Neuron (in vitro differentiated cells): Measurements from ENCODE around the gene REV1.

Experiments used
- H2AFZ ChIP-seq: one replicate; pipeline ENCODE4 v1.6.1; 2013; ENCODE audit warnings: low read depth, mild to moderate bottlenecking, inconsistent platforms, low read length, moderate library complexity
- H3K27me3 ChIP-seq: one replicate; pipeline ENCODE4 v1.6.1; 2013; ENCODE audit warnings: low read length; ENCODE audit not compliant: insufficient read depth
- H3K36me3 ChIP-seq: one replicate; pipeline ENCODE4 v1.6.1; 2013; ENCODE audit warnings: low read length; ENCODE audit not compliant: insufficient read depth
- H3K4me1 ChIP-seq: one replicate; pipeline ENCODE4 v1.6.1; 2013; ENCODE audit warnings: low read length; ENCODE audit not compliant: insufficient read depth
- H3K4me3 ChIP-seq: 2 replicates; pipeline ENCODE4 v1.5.1; 2013; ENCODE audit warnings: mild to moderate bottlenecking, low read length, moderate library complexity
- H3K9me3 ChIP-seq: one replicate; pipeline ENCODE4 v1.6.1; 2013; ENCODE audit warnings: low read length

Gene REV1

GRCh38 chr2:99425022-99425421 lies 64.8 kb downstream of the REV1 start:
- no peaks in the 10 kb centered on the region for H3K27me3 ChIP-seq
- no peaks in the 10 kb centered on the region for H3K4me1 ChIP-seq
- H2AFZ ChIP-seq, result no peak overlapping the region
- peaks cover 73% of the 10 kb centered on the region for H3K36me3 ChIP-seq
- no peak overlapping the region for H3K4me3 ChIP-seq
- H3K9me3 ChIP-seq, result no peaks in the 10 kb centered on the region

GRCh38 chr2:99424371-99424770 lies 65.4 kb downstream of the REV1 start:
- Histone ChIP-seq H3K4me3 (no peak overlapping the region), H3K27me3 (no peaks in the 10 kb centered on the region), H2AFZ (no peak overlapping the region), H3K36me3 (peaks cover 75% of the 10 kb centered on the region), H3K4me1 (no peaks in the 10 kb centered on the region), H3K9me3 (no peaks in the 10 kb centered on the region)

GRCh38 chr2:99422599-99422998 lies 67.2 kb downstream of the REV1 start:
- Histone ChIP-seq H3K4me3 (no peak overlapping the region), H3K4me1 (no peaks in the 10 kb centered on the region), H3K36me3 (peaks cover 79% of the 10 kb centered on the region), H3K27me3 (no peaks in the 10 kb centered on the region), H3K9me3 (no peaks in the 10 kb centered on the region), H2AFZ (no peak overlapping the region)

- peaks cover 79% of the 10 kb centered on the region for H3K36me3 ChIP-seq
- H2AFZ ChIP-seq, result no peak overlapping the region
- no peak overlapping the region for H3K4me3 ChIP-seq
- H3K4me1 ChIP-seq, result no peaks in the 10 kb centered on the region
- no peaks in the 10 kb centered on the region for H3K9me3 ChIP-seq
- no peaks in the 10 kb centered on the region for H3K27me3 ChIP-seq
Measured at GRCh38 chr2:99421469-99421868, 68.3 kb downstream of the REV1 start.

- Histone ChIP-seq H3K27me3 (no peaks in the 10 kb centered on the region), H3K4me1 (no peaks in the 10 kb centered on the region), H2AFZ (no peak overlapping the region), H3K9me3 (no peaks in the 10 kb centered on the region), H3K36me3 (peaks cover 85% of the 10 kb centered on the region), H3K4me3 (no peak overlapping the region)
Measured at GRCh38 chr2:99420751-99421299, 69.0 kb downstream of the REV1 start.

GRCh38 chr2:99420031-99420430 lies 69.8 kb downstream of the REV1 start:
- Histone ChIP-seq H3K9me3 (no peaks in the 10 kb centered on the region), H3K4me1 (no peaks in the 10 kb centered on the region), H3K4me3 (no peak overlapping the region), H3K36me3 (peaks cover 88% of the 10 kb centered on the region), H3K27me3 (no peaks in the 10 kb centered on the region), H2AFZ (no peak overlapping the region)

GRCh38 chr2:99417396-99417795 lies 72.4 kb downstream of the REV1 start:
- H3K9me3 ChIP-seq, result no peaks in the 10 kb centered on the region
- no peaks in the 10 kb centered on the region for H3K27me3 ChIP-seq
- H2AFZ ChIP-seq, result no peak overlapping the region
- H3K4me3 ChIP-seq, result no peak overlapping the region
- H3K4me1 ChIP-seq, result no peaks in the 10 kb centered on the region
- H3K36me3 ChIP-seq, result peaks cover 91% of the 10 kb centered on the region

GRCh38 chr2:99414566-99414965 lies 75.3 kb downstream of the REV1 start:
- Histone ChIP-seq H3K27me3 (no peaks in the 10 kb centered on the region), H3K9me3 (no peaks in the 10 kb centered on the region), H3K36me3 (peaks cover 81% of the 10 kb centered on the region), H3K4me3 (no peak overlapping the region), H2AFZ (no peak overlapping the region), H3K4me1 (no peaks in the 10 kb centered on the region)

GRCh38 chr2:99410276-99410675 lies 79.5 kb downstream of the REV1 start:
- Histone ChIP-seq H3K36me3 (peaks cover 70% of the 10 kb centered on the region), H3K4me3 (no peak overlapping the region), H3K27me3 (no peaks in the 10 kb centered on the region), H3K4me1 (no peaks in the 10 kb centered on the region), H2AFZ (no peak overlapping the region), H3K9me3 (no peaks in the 10 kb centered on the region)

GRCh38 chr2:99406137-99406536 lies 83.7 kb downstream of the REV1 start:
- H3K4me1 ChIP-seq, result peaks cover 6% of the 10 kb centered on the region
- H3K4me3 ChIP-seq, result no peak overlapping the region
- H2AFZ ChIP-seq, result no peak overlapping the region
- no peaks in the 10 kb centered on the region for H3K27me3 ChIP-seq
- H3K36me3 ChIP-seq, result peaks cover 75% of the 10 kb centered on the region
- no peaks in the 10 kb centered on the region for H3K9me3 ChIP-seq

- H3K36me3 ChIP-seq, result peaks cover 74% of the 10 kb centered on the region
- H3K4me1 ChIP-seq, result peaks cover 6% of the 10 kb centered on the region
- H3K4me3 ChIP-seq, result no peak overlapping the region
- H3K27me3 ChIP-seq, result no peaks in the 10 kb centered on the region
- H3K9me3 ChIP-seq, result no peaks in the 10 kb centered on the region
- no peak overlapping the region for H2AFZ ChIP-seq
Measured at GRCh38 chr2:99404797-99405669, 84.8 kb downstream of the REV1 start.

- Histone ChIP-seq H3K4me1 (peaks cover 6% of the 10 kb centered on the region), H3K27me3 (no peaks in the 10 kb centered on the region), H2AFZ (no peak overlapping the region), H3K9me3 (no peaks in the 10 kb centered on the region), H3K4me3 (no peak overlapping the region), H3K36me3 (peaks cover 76% of the 10 kb centered on the region)
Measured at GRCh38 chr2:99404039-99404796, 85.6 kb downstream of the REV1 start.

GRCh38 chr2:99403524-99403923 lies 86.3 kb downstream of the REV1 start:
- Histone ChIP-seq H3K4me1 (peaks cover 6% of the 10 kb centered on the region), H3K36me3 (peaks cover 80% of the 10 kb centered on the region), H3K9me3 (no peaks in the 10 kb centered on the region), H3K27me3 (no peaks in the 10 kb centered on the region), H3K4me3 (no peak overlapping the region), H2AFZ (no peak overlapping the region)
